Hepatocyte (in vitro differentiated cells): ENCODE results near the gene TNFRSF4. TPM values are rescaled to one million over a fixed set of nuclear protein-coding genes. Genes with fewer than 3 reads are reported as not detected.

ENCODE experiments used
- DNase-seq: peaks from one replicate; pipeline ENCODE4 v3.0.0-alpha.2; 2016; ENCODE audit warnings: low spot score
- H2AFZ ChIP-seq: fragments of 200-600 bp; sonication (generic); 2 replicates; pipeline ENCODE4 v1.6.0; 2016; ENCODE audit warnings: antibody characterized with exemption, mild to moderate bottlenecking
- H3K27ac ChIP-seq: fragments of 200-600 bp; sonication (generic); 2 replicates; pipeline ENCODE4 v1.5.1; 2016; ENCODE audit warnings: mild to moderate bottlenecking
- H3K27me3 ChIP-seq: fragments of 200-600 bp; sonication (generic); 2 replicates; pipeline ENCODE4 v1.6.1; 2016
- H3K36me3 ChIP-seq: fragments of 200-600 bp; sonication (generic); replicated peaks from 2 replicates; pipeline ENCODE4 v1.5.1; 2016; ENCODE audit warnings: low read depth; ENCODE audit not compliant: insufficient read depth
- H3K4me1 ChIP-seq: fragments of 200-600 bp; sonication (generic); 2 replicates; pipeline ENCODE4 v1.5.1; 2016; ENCODE audit warnings: mild to moderate bottlenecking, moderate library complexity; ENCODE audit not compliant: insufficient read depth
- H3K4me2 ChIP-seq: fragments of 200-600 bp; sonication (generic); 2 replicates; pipeline ENCODE4 v1.6.0; 2016
- H3K4me3 ChIP-seq: fragments of 200-600 bp; sonication (generic); 2 replicates; pipeline ENCODE4 v1.5.1; 2016; ENCODE audit warnings: mild to moderate bottlenecking
- H3K79me2 ChIP-seq: fragments of 200-600 bp; sonication (generic); 2 replicates; pipeline ENCODE4 v1.6.0; 2017; ENCODE audit warnings: mild to moderate bottlenecking
- H3K9me2 ChIP-seq: fragments of 200-600 bp; sonication (generic); replicated peaks from 2 replicates; pipeline ENCODE4 v1.6.0; 2017; ENCODE audit warnings: mild to moderate bottlenecking; ENCODE audit not compliant: insufficient read depth
- H3K9me3 ChIP-seq: fragments of 200-600 bp; sonication (generic); 2 replicates; pipeline ENCODE4 v1.5.1; 2016; ENCODE audit warnings: low read depth, mild to moderate bottlenecking
- H4K20me1 ChIP-seq: fragments of 200-600 bp; sonication (generic); 2 replicates; pipeline ENCODE4 v1.6.0; 2016; ENCODE audit warnings: mild to moderate bottlenecking; ENCODE audit not compliant: insufficient read depth, poor library complexity, severe bottlenecking
- CTCF ChIP-seq: fragments of 200-600 bp; sonication (generic); IDR thresholded peaks from 2 replicates; pipeline ENCODE4 v1.5.1; 2016; ENCODE audit warnings: antibody characterized with exemption, mild to moderate bottlenecking; ENCODE audit not compliant: poor library complexity
- EZH2 ChIP-seq: fragments of 200-600 bp; sonication (generic); IDR thresholded peaks from 2 replicates; pipeline ENCODE4 v1.6.1; 2016; ENCODE audit warnings: antibody characterized with exemption, mild to moderate bottlenecking, borderline replicate concordance
- EZH2phosphoT487 ChIP-seq: fragments of 200-600 bp; sonication (generic); IDR thresholded peaks from one replicate; pipeline ENCODE4 v1.6.1; 2018; ENCODE audit warnings: antibody characterized with exemption, mild to moderate bottlenecking, low read depth, moderate library complexity; ENCODE audit not compliant: unreplicated experiment, severe bottlenecking
- WGBS: methylation state at CpG from one replicate; pipeline ENCODE4 v1.1.6; 2016; ENCODE audit warnings: low lambda C conversion rate; ENCODE audit errors: missing lambda C conversion rate; 5-methylcytosine and 5-hydroxymethylcytosine counted together
- polyA plus RNA-seq: library from polyadenylated mRNA; unstranded; fragments of >200 nt; fragmentation: Nextera tagmentation; extraction: Ambion mirVana; gene quantifications from 2 replicates; pipeline ENCODE4 v1.2.1, GENCODE V29; 2016
- total RNA-seq: library from RNA; depleted of rRNA; stranded (reverse); fragments of >200 nt; gene quantifications from 2 replicates; pipeline ENCODE4 v1.2.3, GENCODE V29; 2014

The TNFRSF4 gene
- total and polyA plus RNA-seq, 2 experiments from 2014 or later, result not detected

GRCh38 chr1:1260843-1261560, 47.0 kb upstream of the TNFRSF4 start:
- 93% methylated on average over 16 of the region's 16 CpGs for WGBS
- Histone ChIP-seq H3K79me2 (peaks cover 21% of the 10 kb centered on the region), H3K9me2 (no peaks in the 10 kb centered on the region), H3K4me2 (no peak overlapping the region), H3K36me3 (no peaks in the 10 kb centered on the region), H4K20me1 (peaks cover 15% of the 10 kb centered on the region), H3K27ac (no peak overlapping the region), H3K27me3 (no peaks in the 10 kb centered on the region), H3K4me3 (no peak overlapping the region), H3K4me1 (no peaks in the 10 kb centered on the region), H2AFZ (no peak overlapping the region), H3K9me3 (no peaks in the 10 kb centered on the region)
- TF ChIP-seq CTCF (no peak), EZH2phosphoT487 (no peak), EZH2 (no peak)
- no peak for DNase-seq

GRCh38 chr1:1259951-1260600, 46.1 kb upstream of the TNFRSF4 start:
- TF ChIP-seq CTCF (no peak), EZH2 (no peak), EZH2phosphoT487 (no peak)
- H3K79me2 ChIP-seq, result peaks cover 18% of the 10 kb centered on the region
- WGBS, result 95% methylated on average over 26 of the region's 26 CpGs
- H4K20me1 ChIP-seq, result peaks cover 15% of the 10 kb centered on the region
- H3K36me3 ChIP-seq, result no peaks in the 10 kb centered on the region
- H3K4me1 ChIP-seq, result no peaks in the 10 kb centered on the region
- no peaks in the 10 kb centered on the region for H3K9me2 ChIP-seq
- H3K27ac ChIP-seq, result no peak overlapping the region
- H3K4me2 ChIP-seq, result no peak overlapping the region
- H2AFZ ChIP-seq, result no peak overlapping the region
- H3K9me3 ChIP-seq, result no peaks in the 10 kb centered on the region
- DNase-seq, result no peak
- H3K27me3 ChIP-seq, result no peaks in the 10 kb centered on the region
- H3K4me3 ChIP-seq, result no peak overlapping the region

GRCh38 chr1:1259540-1259939, 45.6 kb upstream of the TNFRSF4 start:
- Histone ChIP-seq H3K4me2 (no peak overlapping the region), H3K4me1 (no peaks in the 10 kb centered on the region), H3K36me3 (no peaks in the 10 kb centered on the region), H3K9me2 (no peaks in the 10 kb centered on the region), H3K27me3 (no peaks in the 10 kb centered on the region), H3K4me3 (no peak overlapping the region), H2AFZ (no peak overlapping the region), H3K27ac (no peak overlapping the region), H3K79me2 (peaks cover 14% of the 10 kb centered on the region), H3K9me3 (no peaks in the 10 kb centered on the region), H4K20me1 (peaks cover 12% of the 10 kb centered on the region)
- no peak for TF ChIP-seq EZH2
- TF ChIP-seq EZH2phosphoT487, result no peak
- no peak for TF ChIP-seq CTCF
- WGBS, result 96% methylated on average over 13 of the region's 18 CpGs
- DNase-seq, result no peak
